ENCODE measurements around the gene ASB2.

ASB2 gene

DNA sequence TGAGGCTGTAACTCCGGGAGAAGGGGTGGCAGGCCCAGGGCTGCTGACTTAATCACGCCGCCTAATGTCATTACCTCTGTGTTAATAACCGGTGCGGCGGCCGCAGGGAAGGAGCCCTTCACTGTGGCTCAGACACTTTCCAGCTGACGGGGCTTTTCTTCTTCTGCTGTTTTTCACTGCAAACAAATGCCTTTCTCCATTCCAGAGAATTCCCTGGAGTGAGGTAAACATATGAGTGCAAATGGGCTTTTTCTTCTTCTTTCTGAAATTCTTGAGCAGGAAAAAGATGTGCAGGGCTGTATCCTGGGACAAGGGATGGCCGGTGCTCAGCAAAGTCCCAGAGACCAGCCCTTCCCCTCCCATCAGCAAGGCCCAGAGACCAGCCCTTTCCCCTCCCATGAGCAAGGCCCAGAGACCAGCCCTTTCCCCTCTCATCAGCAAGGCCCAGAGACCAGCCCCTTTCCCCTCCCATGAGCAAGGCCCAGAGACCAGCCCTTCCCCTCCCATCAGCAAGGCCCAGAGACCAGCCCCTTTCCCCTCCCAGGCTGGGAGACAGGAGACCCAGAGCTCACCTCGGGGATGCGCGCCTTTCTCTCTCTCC lies 82.6 kb downstream of the ASB2 start:
- Histone ChIP-seq H3K4me3 (ENCODE audit: low read length) (no peak overlapping the region), H3K27me3 (ENCODE audit: insufficient read depth, low read length) (peaks cover 22% of the 10 kb centered on the region), H2AFZ (ENCODE audit: low read depth, low read length) (peak overlapping the region; percentile 40), H3K4me1 (ENCODE audit: insufficient read depth, low read length) (peaks cover 23% of the 10 kb centered on the region), H3K9me3 (ENCODE audit: low read length) (peaks cover 2% of the 10 kb centered on the region), H3K36me3 (ENCODE audit: insufficient read depth, low read length) (no peaks in the 10 kb centered on the region)

DNA sequence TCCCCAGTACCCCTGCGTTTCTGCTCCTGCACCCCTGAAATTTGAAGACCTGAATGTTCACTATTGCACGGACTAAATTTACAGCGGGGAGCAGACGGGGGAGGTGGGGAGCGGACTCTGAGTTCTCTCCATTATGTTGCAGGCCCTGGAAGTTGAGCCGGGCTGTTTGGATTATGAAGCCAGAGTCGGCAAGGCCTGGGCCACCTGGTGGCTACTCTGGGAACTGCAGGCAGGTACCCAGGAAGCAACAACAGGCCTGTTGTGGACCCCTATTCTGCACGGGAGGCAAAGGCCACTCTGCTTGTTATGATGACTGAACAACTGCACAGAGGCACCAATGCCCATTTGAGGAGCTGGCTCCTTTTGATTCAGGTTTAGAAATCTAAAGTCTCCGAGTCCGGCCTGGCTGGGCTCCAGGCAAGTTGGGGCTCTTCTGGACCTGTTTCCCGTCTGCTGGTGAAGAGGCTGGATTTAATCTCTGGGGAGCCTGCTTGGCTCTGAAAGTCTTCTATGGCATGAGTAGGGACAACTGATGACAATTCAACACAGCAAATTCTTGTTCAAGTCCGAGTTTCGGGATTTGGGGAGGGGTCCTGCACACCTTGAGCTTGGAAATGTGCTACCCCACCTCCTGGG lies 83.3 kb downstream of the ASB2 start:
- Histone ChIP-seq H3K36me3 (ENCODE audit: insufficient read depth, low read length) (no peaks in the 10 kb centered on the region), H3K4me3 (ENCODE audit: low read length) (no peak overlapping the region), H3K4me1 (ENCODE audit: insufficient read depth, low read length) (peaks cover 21% of the 10 kb centered on the region), H3K9me3 (ENCODE audit: low read length) (peaks cover 2% of the 10 kb centered on the region), H3K27me3 (ENCODE audit: insufficient read depth, low read length) (peaks cover 27% of the 10 kb centered on the region), H2AFZ (ENCODE audit: low read depth, low read length) (no peak overlapping the region)

DNA sequence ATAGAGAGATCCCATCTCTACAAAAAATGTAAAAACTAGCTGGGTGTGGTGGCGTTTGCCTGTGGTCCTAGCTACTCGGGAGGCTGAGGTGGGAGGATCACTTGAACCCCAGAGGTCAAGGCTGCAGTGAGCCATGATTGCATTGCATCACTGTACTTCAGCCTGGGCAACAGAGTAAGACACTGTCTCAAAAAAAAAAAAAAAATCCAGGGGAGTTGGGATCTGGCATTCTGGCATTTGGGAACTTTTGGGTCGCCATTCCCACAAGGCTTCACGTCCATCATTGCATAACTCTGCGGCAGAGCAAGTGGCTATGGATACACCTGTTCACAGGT lies 83.9 kb downstream of the ASB2 start:
- no peak overlapping the region for H3K4me3 ChIP-seq (ENCODE audit: low read length)
- no peaks in the 10 kb centered on the region for H3K36me3 ChIP-seq (ENCODE audit: insufficient read depth, low read length)
- peaks cover 27% of the 10 kb centered on the region for H3K27me3 ChIP-seq (ENCODE audit: insufficient read depth, low read length)
- H3K4me1 ChIP-seq (ENCODE audit: insufficient read depth, low read length) = peaks cover 19% of the 10 kb centered on the region
- no peak overlapping the region for H2AFZ ChIP-seq (ENCODE audit: low read depth, low read length)
- H3K9me3 ChIP-seq (ENCODE audit: low read length) = peaks cover 2% of the 10 kb centered on the region

GRCh38 chr14:93891756-93892504 lies 84.4 kb downstream of the ASB2 start:
- Histone ChIP-seq H3K4me3 (ENCODE audit: low read length) (no peak overlapping the region), H2AFZ (ENCODE audit: low read depth, low read length) (no peak overlapping the region)

DNA sequence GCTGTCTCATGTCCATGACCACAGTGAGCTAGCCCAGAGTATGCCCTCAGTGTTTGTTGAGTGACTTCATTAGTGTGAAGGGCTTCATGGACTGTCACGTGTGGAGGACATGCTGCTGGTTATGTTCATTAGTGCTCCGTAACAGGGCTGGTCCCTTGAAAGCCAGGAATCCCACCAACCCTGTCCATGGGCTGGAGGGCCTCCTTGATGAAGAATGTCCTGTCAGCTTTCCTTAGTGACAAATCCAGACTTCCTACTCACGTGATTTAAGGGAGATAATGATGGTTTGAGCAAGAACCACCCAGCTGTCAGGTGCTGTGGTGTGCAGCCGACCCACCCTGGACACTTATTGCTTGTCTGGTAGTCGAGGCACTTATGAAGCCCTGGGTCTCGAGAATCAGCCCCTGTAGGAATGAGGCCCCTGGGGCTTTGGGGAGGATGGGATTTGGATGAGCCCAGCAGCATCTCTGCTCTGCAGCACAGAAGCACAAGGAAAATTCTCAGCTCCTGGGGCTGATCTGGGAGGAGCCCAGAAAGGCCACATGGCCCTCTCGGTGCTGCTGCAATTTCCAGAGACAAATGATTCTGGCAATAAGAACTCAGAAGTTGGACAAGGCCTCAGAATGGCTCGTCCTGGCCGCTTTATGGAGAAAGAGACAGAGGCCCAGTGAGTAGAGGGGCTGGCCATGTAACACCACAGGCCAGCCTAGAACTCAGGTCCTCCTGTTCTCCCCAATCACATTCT lies 86.5 kb downstream of the ASB2 start:
- Histone ChIP-seq H3K27me3 (ENCODE audit: insufficient read depth, low read length) (peaks cover 25% of the 10 kb centered on the region), H3K4me1 (ENCODE audit: insufficient read depth, low read length) (peaks cover 18% of the 10 kb centered on the region), H3K9me3 (ENCODE audit: low read length) (no peaks in the 10 kb centered on the region), H3K4me3 (ENCODE audit: low read length) (no peak overlapping the region), H3K36me3 (ENCODE audit: insufficient read depth, low read length) (no peaks in the 10 kb centered on the region), H2AFZ (ENCODE audit: low read depth, low read length) (no peak overlapping the region)

More at GRCh38 chr14:93891756-93892504, 84.4 kb downstream of the ASB2 start:
- Histone ChIP-seq H3K9me3 (ENCODE audit: low read length) (peaks cover 2% of the 10 kb centered on the region), H3K27me3 (ENCODE audit: insufficient read depth, low read length) (peaks cover 26% of the 10 kb centered on the region), H3K4me1 (ENCODE audit: insufficient read depth, low read length) (peaks cover 19% of the 10 kb centered on the region), H3K36me3 (ENCODE audit: insufficient read depth, low read length) (no peaks in the 10 kb centered on the region)

DNA sequence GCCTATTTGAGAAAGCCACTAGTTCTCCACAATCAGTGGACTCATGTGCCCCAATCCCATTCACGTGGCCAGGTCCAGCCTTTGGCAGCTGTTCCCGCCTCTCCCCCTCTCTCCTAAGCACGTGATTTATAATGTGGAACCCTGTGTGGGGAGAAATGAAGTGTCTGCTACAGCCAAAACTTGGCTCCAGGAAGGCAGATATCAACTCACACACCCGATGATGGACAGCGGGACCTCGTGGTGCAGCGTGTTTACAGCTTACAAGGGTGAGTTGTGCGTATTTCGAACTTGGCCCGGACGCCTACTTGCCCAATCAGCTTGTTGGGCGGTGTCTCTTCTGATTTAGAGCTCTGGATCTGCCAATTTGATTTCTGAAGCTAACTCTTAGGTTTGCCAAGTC lies 87.4 kb downstream of the ASB2 start:
- Histone ChIP-seq H3K4me3 (ENCODE audit: low read length) (no peak overlapping the region), H3K27me3 (ENCODE audit: insufficient read depth, low read length) (peaks cover 25% of the 10 kb centered on the region), H3K9me3 (ENCODE audit: low read length) (no peaks in the 10 kb centered on the region), H3K36me3 (ENCODE audit: insufficient read depth, low read length) (no peaks in the 10 kb centered on the region), H3K4me1 (ENCODE audit: insufficient read depth, low read length) (peaks cover 9% of the 10 kb centered on the region), H2AFZ (ENCODE audit: low read depth, low read length) (no peak overlapping the region)

GRCh38 chr14:93884950-93885349 lies 91.4 kb downstream of the ASB2 start:
- Histone ChIP-seq H3K4me3 (ENCODE audit: low read length) (no peak overlapping the region), H3K4me1 (ENCODE audit: insufficient read depth, low read length) (no peaks in the 10 kb centered on the region), H3K27me3 (ENCODE audit: insufficient read depth, low read length) (peaks cover 11% of the 10 kb centered on the region), H3K9me3 (ENCODE audit: low read length) (no peaks in the 10 kb centered on the region), H2AFZ (ENCODE audit: low read depth, low read length) (no peak overlapping the region), H3K36me3 (ENCODE audit: insufficient read depth, low read length) (no peaks in the 10 kb centered on the region)
